DMS 273 (cell line): ENCODE results near the gene TWIST1.
A peak's percentile ranks its signal among the peaks of the same experiment; 100 is the strongest.

Experiments used
- DNase-seq: peaks from one replicate; lab custom pipeline; 2025; ENCODE audit not compliant: unreplicated experiment; lab: John Stamatoyannopoulos, UW

TWIST1 gene

DNA sequence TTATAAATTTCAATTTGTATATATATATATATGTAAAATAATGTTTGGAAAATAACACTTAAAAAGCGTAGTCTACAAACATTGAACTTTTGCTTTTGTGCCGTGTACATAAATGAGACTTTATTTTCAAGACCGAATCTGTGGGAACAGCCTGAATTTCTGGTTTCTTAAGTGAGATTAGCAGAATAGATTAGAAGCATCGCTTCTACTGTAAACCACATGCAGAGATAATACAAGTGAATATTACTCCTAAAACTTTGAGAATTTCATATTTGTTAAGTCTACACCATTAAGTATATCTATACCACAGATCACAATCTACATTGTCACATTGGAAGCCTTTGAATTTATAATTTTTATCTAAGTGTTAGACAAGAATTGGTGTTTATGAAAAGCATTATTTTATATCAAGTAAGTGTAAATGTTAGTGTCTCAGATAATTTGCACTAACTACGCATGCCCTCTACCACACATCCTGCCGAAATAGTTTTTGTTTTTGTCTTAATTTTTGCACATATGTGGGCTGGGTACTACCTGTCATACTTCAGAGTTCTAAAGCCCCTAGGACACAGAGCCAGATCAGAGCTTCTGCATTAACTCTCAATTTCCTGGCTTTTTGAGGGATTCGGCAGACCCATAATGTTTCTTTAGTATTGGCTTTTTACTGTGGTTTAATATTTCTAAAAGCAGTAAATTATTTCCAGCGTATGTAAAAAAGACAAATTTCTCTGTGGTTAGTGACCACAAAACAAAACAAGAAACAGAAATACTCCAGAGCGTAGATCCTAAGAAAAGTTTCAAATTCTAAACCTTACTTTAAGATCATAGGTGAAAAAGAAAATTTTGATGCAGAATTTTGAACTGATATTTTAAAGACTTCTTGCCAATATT lies 20.0 kb downstream of the TWIST1 start:
- no peak for DNase-seq

DNA sequence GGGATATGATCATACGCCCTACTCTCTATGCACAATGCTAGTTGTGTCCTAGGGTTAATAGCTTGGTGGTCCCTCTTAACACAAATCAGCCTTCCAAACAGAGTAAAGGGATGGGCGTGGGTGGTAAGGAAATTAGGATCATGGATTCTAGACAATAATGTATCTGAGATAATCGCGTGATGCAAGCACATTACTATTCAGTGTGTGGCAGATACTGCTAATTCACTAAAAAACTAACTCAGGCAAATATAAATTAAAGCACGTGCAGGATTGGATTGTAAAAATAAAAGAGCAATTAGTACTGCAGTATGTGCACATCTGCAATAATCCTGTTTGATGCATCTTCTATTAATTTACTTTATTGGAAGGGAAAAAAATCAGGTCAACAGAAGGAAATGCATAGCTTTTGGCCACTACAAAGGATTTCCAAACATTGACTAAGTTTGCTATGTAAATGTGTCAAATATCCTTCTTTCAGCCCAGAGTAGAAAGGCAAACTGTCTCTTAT lies 22.0 kb downstream of the TWIST1 start:
- no peak for DNase-seq

DNA sequence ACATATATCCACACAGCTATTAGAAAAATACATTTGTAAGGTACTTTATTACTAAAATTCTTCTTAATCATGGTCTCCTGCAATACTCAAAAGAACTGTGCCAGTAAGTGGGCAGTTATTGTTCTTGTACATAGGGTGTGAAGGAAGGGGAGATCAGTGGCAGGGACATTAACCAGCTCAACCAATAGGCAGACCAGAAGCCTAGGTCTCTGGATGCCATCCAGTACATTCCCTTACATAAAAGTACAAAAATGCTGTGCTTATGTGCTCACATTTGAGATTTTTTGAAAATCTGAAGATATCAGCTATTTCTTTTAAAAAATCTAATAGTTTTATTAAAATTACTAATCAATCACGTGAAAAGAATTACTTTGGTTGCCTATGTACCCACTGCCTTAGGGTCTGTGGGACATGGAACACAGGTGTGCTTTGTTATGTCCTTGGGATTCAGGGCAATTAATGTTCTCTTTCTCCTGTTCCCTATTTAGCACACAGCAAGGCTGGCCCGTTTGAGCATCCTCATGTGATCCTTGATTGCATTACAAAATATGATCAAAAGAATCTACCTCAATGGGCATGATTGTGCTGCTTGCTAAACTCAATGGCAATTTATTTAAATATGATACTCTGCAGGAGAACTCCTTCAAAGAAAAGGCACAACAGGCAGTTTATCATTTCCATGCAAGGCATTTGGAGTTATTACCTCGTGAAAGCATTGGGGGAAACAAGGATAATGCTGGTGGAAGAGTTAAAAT lies 22.7 kb downstream of the TWIST1 start:
- no peak for DNase-seq

DNA sequence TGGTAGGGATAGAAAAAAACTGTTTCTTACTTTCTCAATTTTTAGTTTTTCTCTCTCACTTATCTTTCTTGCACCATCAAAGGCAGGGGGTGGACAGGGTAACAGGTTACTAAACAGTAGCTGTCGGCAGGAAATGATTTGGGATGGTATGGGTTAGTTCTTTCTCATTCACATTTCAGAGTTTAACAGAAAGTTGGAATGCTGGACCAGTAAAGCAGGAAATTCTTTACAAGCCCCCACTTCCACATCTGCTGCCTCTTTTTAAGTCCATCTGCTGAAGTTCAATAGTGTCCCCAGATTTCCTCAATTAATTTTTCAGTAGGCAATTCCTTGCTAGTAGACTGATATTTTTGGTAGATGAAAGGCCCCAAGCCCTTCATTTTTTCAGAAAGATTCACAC lies 23.3 kb downstream of the TWIST1 start:
- no peak for DNase-seq

- DNase-seq = no peak
These were observed 25.8 kb downstream of the TWIST1 start for GRCh38 chr7:19091550-19092200.

- no peak for DNase-seq
These were observed 26.9 kb downstream of the TWIST1 start for GRCh38 chr7:19090526-19090925.

GRCh38 chr7:19089797-19090196 lies 27.6 kb downstream of the TWIST1 start:
- no peak for DNase-seq

- DNase-seq = no peak
These were observed 28.1 kb downstream of the TWIST1 start for GRCh38 chr7:19089378-19089777.

DNA sequence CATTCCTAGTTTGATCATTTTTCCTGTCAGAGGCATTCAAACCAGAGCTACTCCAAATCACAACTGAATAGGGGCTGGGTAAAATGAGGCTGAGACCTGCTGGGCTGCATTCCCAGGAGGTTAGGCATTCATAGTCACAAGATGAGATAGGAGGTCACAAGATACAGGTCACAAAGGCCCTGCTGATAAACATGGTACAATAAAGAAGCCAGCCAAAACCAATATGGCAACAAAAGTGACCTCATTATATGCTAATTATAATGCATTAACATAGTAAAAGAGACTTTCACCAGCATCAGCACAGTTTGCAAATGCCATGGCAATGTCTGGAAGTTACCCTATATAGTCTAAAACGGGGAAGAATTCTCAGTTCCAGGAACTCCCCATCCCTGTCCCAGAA lies 37.3 kb downstream of the TWIST1 start:
- no peak for DNase-seq

DNA sequence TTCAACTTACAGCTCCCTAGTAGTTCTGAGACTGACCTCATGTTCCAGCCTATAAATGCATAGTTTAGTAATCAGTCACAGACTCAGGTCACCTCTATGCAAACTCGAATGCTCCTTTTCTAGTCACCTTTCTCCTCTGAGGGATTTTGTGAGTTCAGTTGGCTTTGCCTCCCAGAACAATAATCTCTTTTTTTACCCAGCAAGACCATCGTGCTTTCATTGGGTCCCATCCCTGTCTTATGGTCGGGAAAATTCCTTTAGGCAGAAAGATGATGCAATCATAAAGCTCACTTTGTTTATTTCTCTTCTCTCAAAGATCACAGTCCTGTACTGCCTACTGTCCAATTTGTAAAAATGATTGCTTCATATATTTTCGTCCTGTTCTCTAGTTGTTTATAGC lies 38.4 kb downstream of the TWIST1 start:
- no peak for DNase-seq

GRCh38 chr7:19069842-19070241 lies 47.6 kb downstream of the TWIST1 start:
- peak; percentile 28 for DNase-seq

DNA sequence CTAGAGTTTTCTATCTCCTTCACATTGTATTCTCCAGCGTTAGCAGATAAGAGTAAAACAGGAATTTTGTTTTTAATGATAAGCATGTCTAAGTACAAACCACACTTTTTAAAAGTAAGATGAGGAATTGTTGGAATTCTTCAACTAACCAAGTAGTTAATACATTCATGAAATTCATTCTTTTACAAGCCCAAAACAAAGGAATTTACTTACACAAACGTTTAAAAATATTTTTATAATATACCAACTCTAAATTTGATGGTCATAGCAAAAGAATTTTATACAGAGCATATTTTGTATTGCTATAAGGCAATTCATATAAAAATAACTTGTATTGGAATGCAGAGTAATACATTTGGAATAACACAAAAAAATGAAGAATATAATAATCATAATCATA lies 51.3 kb downstream of the TWIST1 start:
- no peak for DNase-seq
